ENCODE data around the gene ASAP2.

GRCh38 chr2:9302755-9303154 is 96.1 kb downstream of the ASAP2 start:
- TF ChIP-seq POLR2AphosphoS5 (IDR thresholded peaks at IDR 0.05; ENCODE audit: borderline replicate concordance, low read depth, low read length), result no peak
- no peak for TF ChIP-seq EZH2 (IDR thresholded peaks at IDR 0.05)
- TF ChIP-seq FOXP2 (optimal IDR thresholded peaks at IDR 0.05; ENCODE audit: control extremely low read depth, extremely low read length, insufficient read depth), result no peak

All from SK-N-MC (cell line).